ENCODE results near the gene PIK3R4.

DNA sequence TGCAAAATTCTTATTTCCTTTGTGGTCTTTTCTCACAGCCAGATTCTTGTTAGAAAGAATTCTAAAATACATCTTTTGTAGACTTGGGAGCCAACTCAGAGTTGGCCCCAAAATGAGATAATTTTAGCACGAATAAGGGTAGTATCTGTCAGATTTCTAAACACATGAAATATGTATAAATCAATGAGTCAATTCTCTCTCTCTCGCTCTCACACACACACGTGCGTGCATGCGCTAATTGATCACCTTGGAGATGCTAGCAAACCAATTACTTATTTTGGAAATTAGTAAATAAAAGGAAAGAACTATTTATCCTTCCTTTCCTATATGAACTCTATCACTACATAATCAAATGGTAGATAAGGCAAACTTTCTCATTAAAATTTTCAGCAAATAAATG lies 32.9 kb upstream of the PIK3R4 start:
- TF ChIP-seq, protein P1, sequence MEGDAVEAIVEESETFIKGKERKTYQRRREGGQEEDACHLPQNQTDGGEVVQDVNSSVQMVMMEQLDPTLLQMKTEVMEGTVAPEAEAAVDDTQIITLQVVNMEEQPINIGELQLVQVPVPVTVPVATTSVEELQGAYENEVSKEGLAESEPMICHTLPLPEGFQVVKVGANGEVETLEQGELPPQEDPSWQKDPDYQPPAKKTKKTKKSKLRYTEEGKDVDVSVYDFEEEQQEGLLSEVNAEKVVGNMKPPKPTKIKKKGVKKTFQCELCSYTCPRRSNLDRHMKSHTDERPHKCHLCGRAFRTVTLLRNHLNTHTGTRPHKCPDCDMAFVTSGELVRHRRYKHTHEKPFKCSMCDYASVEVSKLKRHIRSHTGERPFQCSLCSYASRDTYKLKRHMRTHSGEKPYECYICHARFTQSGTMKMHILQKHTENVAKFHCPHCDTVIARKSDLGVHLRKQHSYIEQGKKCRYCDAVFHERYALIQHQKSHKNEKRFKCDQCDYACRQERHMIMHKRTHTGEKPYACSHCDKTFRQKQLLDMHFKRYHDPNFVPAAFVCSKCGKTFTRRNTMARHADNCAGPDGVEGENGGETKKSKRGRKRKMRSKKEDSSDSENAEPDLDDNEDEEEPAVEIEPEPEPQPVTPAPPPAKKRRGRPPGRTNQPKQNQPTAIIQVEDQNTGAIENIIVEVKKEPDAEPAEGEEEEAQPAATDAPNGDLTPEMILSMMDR (conservative IDR thresholded peaks at IDR 0.05; ENCODE audit: low read depth, low read length), result no peak
- no peak for TF ChIP-seq EZH2 (IDR thresholded peaks at IDR 0.05; ENCODE audit: borderline replicate concordance, low read depth, low read length, poor library complexity, severe bottlenecking)
